PFSK-1 (cell line): ENCODE measurements around the gene NAV3.

Source experiments
- FOXP2 ChIP-seq: optimal IDR thresholded peaks from 2 replicates; pipeline ENCODE3; 2011; ENCODE audit warnings: borderline replicate concordance, control low read depth, inconsistent platforms; ENCODE audit not compliant: insufficient read depth; ENCODE audit errors: extremely low read length, extremely low read depth
- POLR2AphosphoS5 ChIP-seq: IDR thresholded peaks from 2 replicates; pipeline ENCODE4 v1.6.1; 2012; ENCODE audit warnings: low read depth, mild to moderate bottlenecking, control low read depth, low read length, moderate library complexity
- REST ChIP-seq, 2 experiments: IDR thresholded peaks; 2 replicates each; pipeline versions ENCODE4 v1.6.1 to v1.8.0; 2011 to 2012; ENCODE audit warnings: low read depth in 2 of 2, low read length in 2 of 2, control low read depth in 1 of 2, inconsistent platforms in 1 of 2, mild to moderate bottlenecking in 1 of 2, moderate library complexity in 1 of 2; ENCODE audit not compliant: insufficient read depth in 1 of 2
- SIN3A ChIP-seq: IDR thresholded peaks from 2 replicates; pipeline ENCODE4 v1.6.1; 2012; ENCODE audit warnings: mild to moderate bottlenecking, low read length, moderate library complexity, borderline replicate concordance; ENCODE audit not compliant: insufficient read depth
- TAF1 ChIP-seq: IDR thresholded peaks from 2 replicates; pipeline ENCODE4 v1.6.1; 2012; ENCODE audit warnings: low read length, control low read depth, borderline replicate concordance; ENCODE audit not compliant: insufficient read depth

NAV3 gene

GRCh38 chr12:78121969-78122610 lies 291.4 kb downstream of the NAV3 start:
- TF ChIP-seq FOXP2 (no peak), POLR2AphosphoS5 (no peak), REST (IDR thresholded peaks at IDR 0.05; ENCODE audit: insufficient read depth in 1 of 2, low read depth in 2 of 2, low read length in 2 of 2) (no peak), TAF1 (no peak), SIN3A (no peak)

DNA sequence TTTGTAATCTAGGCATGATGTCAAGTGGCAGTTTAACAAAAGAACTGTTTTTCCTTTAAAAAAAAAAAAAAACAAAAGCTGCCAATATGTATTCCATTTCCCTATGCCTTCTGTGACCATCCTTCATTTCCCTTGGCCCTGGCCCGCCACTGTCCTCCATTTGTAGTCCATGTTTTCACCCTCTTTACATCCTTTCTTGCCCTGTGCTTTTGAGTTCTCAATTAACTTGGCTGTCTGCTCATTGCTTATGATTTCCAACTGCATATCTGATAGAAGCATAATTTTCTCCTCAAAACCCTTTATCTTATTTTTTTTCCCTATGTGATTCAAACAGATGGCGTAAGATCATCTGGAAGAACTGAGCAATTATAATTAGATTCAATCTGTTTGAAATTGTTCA lies 297.5 kb downstream of the NAV3 start:
- TF ChIP-seq POLR2AphosphoS5, result no peak
- no peak for TF ChIP-seq REST (IDR thresholded peaks at IDR 0.05; ENCODE audit: insufficient read depth in 1 of 2, low read depth in 2 of 2, low read length in 2 of 2)
- no peak for TF ChIP-seq SIN3A
- TF ChIP-seq FOXP2, result no peak
- no peak for TF ChIP-seq TAF1

- TF ChIP-seq POLR2AphosphoS5 (no peak), REST (IDR thresholded peaks at IDR 0.05; ENCODE audit: insufficient read depth in 1 of 2, low read depth in 2 of 2, low read length in 2 of 2) (no peak), FOXP2 (no peak), SIN3A (no peak), TAF1 (no peak)
Measured at GRCh38 chr12:78143717-78144116, 313.0 kb downstream of the NAV3 start.

- no peak for TF ChIP-seq SIN3A
- no peak for TF ChIP-seq TAF1
- TF ChIP-seq FOXP2, result no peak
- no peak for TF ChIP-seq POLR2AphosphoS5
- no peak for TF ChIP-seq REST (IDR thresholded peaks at IDR 0.05; ENCODE audit: insufficient read depth in 1 of 2, low read depth in 2 of 2, low read length in 2 of 2)
Measured at GRCh38 chr12:78145398-78145797, 314.7 kb downstream of the NAV3 start.

GRCh38 chr12:78146365-78146772 lies 315.7 kb downstream of the NAV3 start:
- TF ChIP-seq REST (IDR thresholded peaks at IDR 0.05; ENCODE audit: insufficient read depth in 1 of 2, low read depth in 2 of 2, low read length in 2 of 2) (no peak), SIN3A (no peak)
